Activated T-helper 9 cell treated with anti-CD3 and anti-CD28 coated beads, Interleukin-2, amount 50 U/mL, for 16 hours (primary cell): Measurements from ENCODE around the gene PEX13.

Source experiments
- DNase-seq: peaks from one replicate; pipeline ENCODE4 v3.0.0-alpha.2; 2020; ENCODE audit warnings: low read depth

Gene PEX13

GRCh38 chr2:61065714-61066709 is 48.5 kb downstream of the PEX13 start, which contains the start of gene SANBR:
Gene SANBR (plus strand): TSS chr2:61065871. CDS start chr2:61070351, 4,480 bp downstream.
- peak; percentile 79 for DNase-seq

GRCh38 chr2:61074100-61074499 is 56.6 kb downstream of the PEX13 start:
- DNase-seq: no peak

GRCh38 chr2:61085883-61086282 is 68.4 kb downstream of the PEX13 start:
- DNase-seq: no peak

- no peak for DNase-seq
These were observed 72.3 kb downstream of the PEX13 start for GRCh38 chr2:61089797-61090196.

GRCh38 chr2:61090386-61090921 is 72.9 kb downstream of the PEX13 start:
- DNase-seq: no peak

GRCh38 chr2:61091485-61091884 is 74.0 kb downstream of the PEX13 start:
- DNase-seq: no peak

- DNase-seq: no peak
These were observed 78.9 kb downstream of the PEX13 start for GRCh38 chr2:61096438-61096837.

GRCh38 chr2:61100801-61101200 is 83.3 kb downstream of the PEX13 start:
- DNase-seq: no peak
